Adrenal gland (tissue), 5 donors: ENCODE data around the gene UTP14A.
"Not testable (repeated sequence)": the region's sequence is repeated elsewhere in the genome, so short reads cannot be mapped to it uniquely, and the experiment has no call there.

Experiments
- POLR2A ChIP-seq, 2 donors: fragments of 450-650 bp; IDR thresholded peaks; one replicate each; pipeline ENCODE4 v1.6.1; 2017; ENCODE audit warnings: antibody characterized with exemption in 2 of 2, mild to moderate bottlenecking in 2 of 2, moderate library complexity in 1 of 2
- TF ChIP-seq, protein P1 (sequence below), 6 experiments: fragments of 450-650 bp in 4 of 6; fragments of 200-600 bp in 2 of 6; sonication (generic) in 1 of 6; IDR thresholded peaks; 1 replicate in 5 of 6; 2 replicates in 1 of 6; pipeline versions ENCODE4 v1.5.1 to v1.8.0; 2016 to 2021; ENCODE audit warnings: antibody characterized with exemption in 6 of 6, mild to moderate bottlenecking in 2 of 6, moderate library complexity in 1 of 6
- donor health status: DM: no; HTN: no; CAD: no.

DNA sequence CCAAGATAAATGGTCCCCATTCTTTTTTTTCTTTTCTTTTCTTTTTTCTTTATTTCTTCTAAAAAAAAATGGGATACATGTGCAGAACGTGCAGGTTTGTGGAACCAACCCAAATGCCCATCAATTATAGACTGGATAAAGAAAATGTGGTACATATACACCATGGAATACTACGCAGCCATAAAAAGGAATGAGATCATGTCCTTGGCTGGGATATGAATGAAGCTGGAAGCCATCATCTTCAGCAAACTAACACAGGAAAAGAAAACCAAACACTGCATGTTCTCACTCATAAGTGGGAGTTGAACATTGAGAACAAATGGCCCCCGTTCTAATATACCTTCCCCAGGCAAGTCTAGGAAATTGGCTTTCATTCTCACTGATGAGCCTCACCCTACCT lies 39.6 kb upstream of the UTP14A start:
- TF ChIP-seq, protein P1, sequence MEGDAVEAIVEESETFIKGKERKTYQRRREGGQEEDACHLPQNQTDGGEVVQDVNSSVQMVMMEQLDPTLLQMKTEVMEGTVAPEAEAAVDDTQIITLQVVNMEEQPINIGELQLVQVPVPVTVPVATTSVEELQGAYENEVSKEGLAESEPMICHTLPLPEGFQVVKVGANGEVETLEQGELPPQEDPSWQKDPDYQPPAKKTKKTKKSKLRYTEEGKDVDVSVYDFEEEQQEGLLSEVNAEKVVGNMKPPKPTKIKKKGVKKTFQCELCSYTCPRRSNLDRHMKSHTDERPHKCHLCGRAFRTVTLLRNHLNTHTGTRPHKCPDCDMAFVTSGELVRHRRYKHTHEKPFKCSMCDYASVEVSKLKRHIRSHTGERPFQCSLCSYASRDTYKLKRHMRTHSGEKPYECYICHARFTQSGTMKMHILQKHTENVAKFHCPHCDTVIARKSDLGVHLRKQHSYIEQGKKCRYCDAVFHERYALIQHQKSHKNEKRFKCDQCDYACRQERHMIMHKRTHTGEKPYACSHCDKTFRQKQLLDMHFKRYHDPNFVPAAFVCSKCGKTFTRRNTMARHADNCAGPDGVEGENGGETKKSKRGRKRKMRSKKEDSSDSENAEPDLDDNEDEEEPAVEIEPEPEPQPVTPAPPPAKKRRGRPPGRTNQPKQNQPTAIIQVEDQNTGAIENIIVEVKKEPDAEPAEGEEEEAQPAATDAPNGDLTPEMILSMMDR (IDR thresholded peaks at IDR 0.05), result not testable (repeated sequence)
- TF ChIP-seq POLR2A (IDR thresholded peaks at IDR 0.05), result not testable (repeated sequence)
